Neural cell (in vitro differentiated cells): ENCODE results near the gene SV2A. TPM values are rescaled to one million over a fixed set of nuclear protein-coding genes. Genes with fewer than 3 reads are reported as not detected.
"Not testable (repeated sequence)": the region's sequence is repeated elsewhere in the genome, so short reads cannot be mapped to it uniquely, and the experiment has no call there.

Experiments used
- H2AFZ ChIP-seq: fragments of 200-600, 300-800 bp; sonication (generic), shearing (Covaris generic); 2 replicates; pipeline ENCODE4 v1.6.0; 2014; ENCODE audit warnings: low read depth, mild to moderate bottlenecking, antibody characterized with exemption, low read length, moderate library complexity
- H3F3A ChIP-seq: fragments of 200-600 bp; shearing (Covaris generic); 2 replicates; pipeline ENCODE4 v1.6.1; 2016; ENCODE audit warnings: mild to moderate bottlenecking, moderate library complexity, mixed read lengths, antibody characterized with exemption, low read length; ENCODE audit not compliant: insufficient read depth, poor library complexity, severe bottlenecking
- H3K27ac ChIP-seq: fragments of 200-600, 300-800 bp; sonication (generic), shearing (Covaris generic); 2 replicates; pipeline ENCODE4 v1.5.1; 2014; ENCODE audit warnings: mild to moderate bottlenecking, low read length, moderate library complexity
- H3K27me3 ChIP-seq: fragments of 300-800, 200-600 bp; sonication (generic), shearing (Covaris generic); 2 replicates; pipeline ENCODE4 v1.6.0; 2014; ENCODE audit warnings: mild to moderate bottlenecking, low read depth, low read length, moderate library complexity; ENCODE audit not compliant: insufficient read depth
- H3K36me3 ChIP-seq: fragments of 300-800, 200-600 bp; sonication (generic), shearing (Covaris generic); 2 replicates; pipeline ENCODE4 v1.5.1; 2014; ENCODE audit warnings: mild to moderate bottlenecking, antibody characterized with exemption, low read length, moderate library complexity; ENCODE audit not compliant: insufficient read depth
- H3K4me2 ChIP-seq: fragments of 300-800, 200-600 bp; sonication (generic), shearing (Covaris generic); 2 replicates; pipeline ENCODE4 v1.6.0; 2014; ENCODE audit warnings: mild to moderate bottlenecking, low read length
- H3K4me3 ChIP-seq: fragments of 300-800, 200-600 bp; sonication (generic), shearing (Covaris generic); 2 replicates; pipeline ENCODE4 v1.5.1; 2014; ENCODE audit warnings: mild to moderate bottlenecking, low read length, moderate library complexity
- H3K79me2 ChIP-seq: fragments of 200-600 bp; shearing (Covaris generic); replicated peaks from 2 replicates; pipeline ENCODE4 v1.6.0; 2014; ENCODE audit warnings: mild to moderate bottlenecking, low read length, moderate library complexity; ENCODE audit not compliant: insufficient read depth
- H3K9ac ChIP-seq: fragments of 300-800, 200-600 bp; sonication (generic), shearing (Covaris generic); 2 replicates; pipeline ENCODE4 v1.6.1; 2016; ENCODE audit warnings: mild to moderate bottlenecking, low read length, mixed read lengths
- H3K9me2 ChIP-seq: fragments of 200-600 bp; shearing (Covaris generic); 2 replicates; pipeline ENCODE4 v1.6.1; 2016; ENCODE audit warnings: mild to moderate bottlenecking, low read length, mixed read lengths; ENCODE audit not compliant: insufficient read depth
- H3K9me3 ChIP-seq: fragments of 200-600, 300-800 bp; sonication (generic), shearing (Covaris generic); 2 replicates; pipeline ENCODE4 v1.6.1; 2016; ENCODE audit warnings: mild to moderate bottlenecking, mixed run types, low read length, moderate library complexity, mixed read lengths
- H4K20me1 ChIP-seq: fragments of 200-600 bp; shearing (Covaris generic); 2 replicates; pipeline ENCODE4 v1.6.1; 2016; ENCODE audit warnings: mild to moderate bottlenecking, mixed run types; ENCODE audit not compliant: insufficient read depth
- CTCF ChIP-seq: fragments of 450-650 bp; IDR thresholded peaks from 2 replicates; pipeline ENCODE4 v1.5.1; 2014; ENCODE audit warnings: antibody characterized with exemption, mild to moderate bottlenecking, moderate library complexity; ENCODE audit not compliant: poor library complexity, severe bottlenecking
- EP300 ChIP-seq: fragments of 450-650 bp; conservative IDR thresholded peaks from 2 replicates; pipeline ENCODE4 v1.6.1; 2014; ENCODE audit warnings: antibody characterized with exemption, mild to moderate bottlenecking, moderate library complexity; ENCODE audit not compliant: poor library complexity, severe bottlenecking
- EZH2 ChIP-seq: fragments of 200-600, 300-800 bp; shearing (Covaris generic), sonication (generic); IDR thresholded peaks from 2 replicates; pipeline ENCODE4 v1.6.1; 2014; ENCODE audit warnings: antibody characterized with exemption, low read length, borderline replicate concordance, mild to moderate bottlenecking; ENCODE audit not compliant: insufficient read depth, poor library complexity, severe bottlenecking
- MXI1 ChIP-seq: fragments of 450-650 bp; conservative IDR thresholded peaks from 2 replicates; pipeline ENCODE4 v1.6.1; 2014; ENCODE audit warnings: antibody characterized with exemption, mild to moderate bottlenecking; ENCODE audit not compliant: poor library complexity, severe bottlenecking
- POLR2AphosphoS5 ChIP-seq: IDR thresholded peaks from 2 replicates; pipeline ENCODE4 v1.6.1; 2012
- RAD21 ChIP-seq: fragments of 450-650 bp; conservative IDR thresholded peaks from 2 replicates; pipeline ENCODE4 v1.6.1; 2014; ENCODE audit warnings: antibody characterized with exemption, mild to moderate bottlenecking, moderate library complexity
- REST ChIP-seq: IDR thresholded peaks from 2 replicates; pipeline ENCODE4 v1.6.1; 2012; ENCODE audit warnings: borderline replicate concordance
- SMC3 ChIP-seq: fragments of 450-650 bp; conservative IDR thresholded peaks from 2 replicates; pipeline ENCODE4 v1.6.1; 2014; ENCODE audit warnings: antibody characterized with exemption, mild to moderate bottlenecking, moderate library complexity; ENCODE audit not compliant: poor library complexity
- TAF1 ChIP-seq: IDR thresholded peaks from 2 replicates; pipeline ENCODE4 v1.6.1; 2012; ENCODE audit warnings: low read depth
- polyA plus RNA-seq: library from polyadenylated mRNA; depleted of rRNA; stranded (reverse); fragments of >200 nt; gene quantifications from 2 replicates; pipeline ENCODE4 v1.2.3, GENCODE V29; 2014

Gene SV2A
- polyA plus RNA-seq, 1 donor from 2014 or later, result 78.1 TPM

GRCh38 chr1:149886396-149887195 is 31.0 kb downstream of the SV2A start:
- Histone ChIP-seq H3K27ac (peak overlapping the region; percentile 97), H3K9me2 (no peaks in the 10 kb centered on the region), H3K36me3 (no peaks in the 10 kb centered on the region), H4K20me1 (no peaks in the 10 kb centered on the region), H3K4me2 (peak overlapping the region; percentile 74), H2AFZ (no peak overlapping the region), H3K79me2 (peaks cover 42% of the 10 kb centered on the region), H3K9ac (peak overlapping the region; percentile 93), H3K4me3 (peak overlapping the region; percentile 82), H3K27me3 (no peaks in the 10 kb centered on the region), H3K9me3 (no peaks in the 10 kb centered on the region), H3F3A (peaks cover 9% of the 10 kb centered on the region)
- TF ChIP-seq POLR2AphosphoS5, result peak; percentile 97
- no peak for TF ChIP-seq RAD21
- peak; percentile 33 for TF ChIP-seq SMC3
- peak; percentile 86 for TF ChIP-seq MXI1
- no peak for TF ChIP-seq CTCF
- TF ChIP-seq TAF1, result peak; percentile 91
- no peak for TF ChIP-seq EZH2
- peak; percentile 44 for TF ChIP-seq EP300
- peak; percentile 81 for TF ChIP-seq REST

GRCh38 chr1:149886121-149886395 is 31.6 kb downstream of the SV2A start:
- H2AFZ ChIP-seq, H3K36me3 ChIP-seq, H3K9me3 ChIP-seq, H3F3A ChIP-seq, H4K20me1 ChIP-seq, H3K27me3 ChIP-seq, H3K9me2 ChIP-seq: not testable (repeated sequence)
- TF ChIP-seq REST, result peak; percentile 42
- Histone ChIP-seq H3K4me3 (peak overlapping the region; percentile 82), H3K27ac (peak overlapping the region; percentile 97), H3K4me2 (peak overlapping the region; percentile 99), H3K9ac (peak overlapping the region; percentile 88), H3K79me2 (peaks cover 48% of the 10 kb centered on the region)
